NT2/D1 (cell line): ENCODE results near the gene TBX22.
"Not testable (repeated sequence)": the region's sequence is repeated elsewhere in the genome, so short reads cannot be mapped to it uniquely, and the experiment has no call there.

Experiments used
- DNase-seq: peaks from one replicate; pipeline ENCODE4 v3.0.0-alpha.2; 2011; ENCODE audit warnings: low read depth, low spot score
- H3K27me3 ChIP-seq: 2 replicates; pipeline ENCODE4 v1.6.0; 2011; ENCODE audit warnings: mild to moderate bottlenecking; ENCODE audit not compliant: insufficient read length, insufficient read depth
- H3K36me3 ChIP-seq: 2 replicates; pipeline ENCODE4 v1.6.1; 2011; ENCODE audit warnings: mild to moderate bottlenecking, low read length, mixed read lengths; ENCODE audit not compliant: insufficient read depth, insufficient read length
- H3K4me1 ChIP-seq: 2 replicates; pipeline ENCODE4 v1.5.1; 2011; ENCODE audit not compliant: insufficient read depth, insufficient read length
- H3K4me3 ChIP-seq: 2 replicates; pipeline ENCODE4 v1.5.1; 2011; ENCODE audit warnings: low read depth; ENCODE audit not compliant: insufficient read length
- H3K9ac ChIP-seq: 2 replicates; pipeline ENCODE4 v1.6.0; 2011; ENCODE audit warnings: low read depth; ENCODE audit not compliant: insufficient read length
- H3K9me3 ChIP-seq: 2 replicates; pipeline ENCODE4 v1.5.1; 2011; ENCODE audit warnings: mild to moderate bottlenecking, low read length; ENCODE audit not compliant: insufficient read depth
- SUZ12 ChIP-seq: IDR thresholded peaks from 2 replicates; pipeline ENCODE4 v1.6.1; 2011; ENCODE audit not compliant: insufficient read length, insufficient read depth; ENCODE audit errors: extremely low read depth
- YY1 ChIP-seq: IDR thresholded peaks from 2 replicates; pipeline ENCODE4 v1.6.1; 2011; ENCODE audit not compliant: insufficient read length, insufficient read depth
- ZNF274 ChIP-seq: IDR thresholded peaks from 2 replicates; pipeline ENCODE4 v1.6.1; 2011; ENCODE audit warnings: mild to moderate bottlenecking, low read depth, low read length

The TBX22 gene

GRCh38 chrX:80026116-80026515 lies 11.6 kb downstream of the TBX22 start:
- no peaks in the 10 kb centered on the region for H3K9me3 ChIP-seq
- peaks cover 15% of the 10 kb centered on the region for H3K27me3 ChIP-seq
- H3K4me3 ChIP-seq, result no peak overlapping the region
- DNase-seq, result no peak
- no peak overlapping the region for H3K9ac ChIP-seq
- H3K4me1 ChIP-seq, result no peaks in the 10 kb centered on the region
- H3K36me3 ChIP-seq, result peaks cover 2% of the 10 kb centered on the region
- TF ChIP-seq ZNF274 (no peak), SUZ12 (no peak), YY1 (no peak)

GRCh38 chrX:80066156-80066555 lies 51.6 kb downstream of the TBX22 start:
- not testable (repeated sequence) for H3K27me3 ChIP-seq, H3K36me3 ChIP-seq, H3K9ac ChIP-seq, H3K4me3 ChIP-seq, DNase-seq, H3K4me1 ChIP-seq
- peaks cover 13% of the 10 kb centered on the region; the same call in 1 of the 2 replicates for H3K9me3 ChIP-seq

GRCh38 chrX:80075625-80076024 lies 61.1 kb downstream of the TBX22 start:
- H3K36me3 ChIP-seq, H3K4me3 ChIP-seq, H3K27me3 ChIP-seq, H3K9ac ChIP-seq, DNase-seq, H3K4me1 ChIP-seq: not testable (repeated sequence)
- H3K9me3 ChIP-seq, result peaks cover 11% of the 10 kb centered on the region; the same call in 1 of the 2 replicates
